GM12878 (cell line): Measurements from ENCODE around the gene CAMKK1. TPM values are rescaled to one million over a fixed set of nuclear protein-coding genes. Genes with fewer than 3 reads are reported as not detected.

Source experiments
- ATAC-seq: fragments of 200-7000 bp; cut with Tn5 transposase; 3 replicates; pipeline ENCODE4 v1.9.1; 2020; ENCODE audit warnings: mild to moderate bottlenecking, moderate library complexity
- BruUV-seq: library from RNA; stranded (reverse); fragments of 400-500 nt; replicated peaks from 2 replicates; lab custom pipeline; 2021; lab: Mats Ljungman, UMichigan
- CTCF ChIA-PET: fragments of 300-600 bp; sonication (Branson Sonifier 250); formaldehyde crosslinking; extraction: SDS; loops from one replicate; lab custom pipeline; 2021; ENCODE audit warnings: inconsistent platforms; lab: Yijun Ruan, JAX
- POLR2A ChIA-PET: fragments of 350-600 bp; formaldehyde crosslinking; extraction: SDS; loops from one replicate; lab custom pipeline; 2021; ENCODE audit warnings: inconsistent platforms; lab: Charles Lee
- RAD21 ChIA-PET: fragments of 300-600 bp; sonication (Branson Sonifier 250); formaldehyde crosslinking; loops from one replicate; lab custom pipeline; 2023; ENCODE audit warnings: antibody characterized with exemption; ENCODE audit not compliant: unreplicated experiment; lab: Charles Lee
- SMC1A ChIA-PET: fragments of 300-600 bp; sonication (Branson Sonifier 250); formaldehyde crosslinking; loops from one replicate; lab custom pipeline; 2023; ENCODE audit not compliant: unreplicated experiment, uncharacterized antibody; lab: Charles Lee
- DNase-seq: peaks from one replicate; pipeline ENCODE4 v3.0.0-alpha.2; 2011; ENCODE audit warnings: low read depth, low spot score
- FAIRE-seq: peaks from 3 replicates; lab custom pipeline; 2011; peaks lifted over from hg19 to GRCh38; lab: Jason Lieb, UNC
- H2AFZ ChIP-seq: 2 replicates; pipeline ENCODE4 v1.6.0; 2011; ENCODE audit warnings: low read depth, low read length, control low read depth; ENCODE audit not compliant: control insufficient read depth
- H3K27ac ChIP-seq: 2 replicates; pipeline ENCODE4 v1.5.1; 2011; ENCODE audit warnings: control low read depth; ENCODE audit not compliant: control insufficient read depth, insufficient read depth
- H3K27me3 ChIP-seq, 2 experiments: replicated peaks in 1 of 2; 2 replicates each; pipeline versions ENCODE4 v1.6.0 to v1.6.1; 2011; ENCODE audit warnings: low read length in 1 of 2; ENCODE audit not compliant: control insufficient read depth in 2 of 2, insufficient read depth in 2 of 2
- H3K36me3 ChIP-seq, 2 experiments: 2 replicates each; pipeline ENCODE4 v1.5.1; 2011; ENCODE audit warnings: low read length in 1 of 2; ENCODE audit not compliant: control insufficient read depth in 2 of 2, insufficient read depth in 2 of 2
- H3K4me1 ChIP-seq: 2 replicates; pipeline ENCODE4 v1.6.1; 2011; ENCODE audit warnings: mild to moderate bottlenecking, low read length, moderate library complexity, mixed read lengths; ENCODE audit not compliant: control insufficient read depth, insufficient read depth
- H3K4me2 ChIP-seq: 2 replicates; pipeline ENCODE4 v1.6.0; 2011; ENCODE audit warnings: control low read depth; ENCODE audit not compliant: control insufficient read depth, insufficient read depth
- H3K4me3 ChIP-seq: fragments of 200-600 bp; sonication (generic); 2 replicates; pipeline ENCODE4 v1.5.1; 2016
- H3K79me2 ChIP-seq: 2 replicates; pipeline ENCODE4 v1.6.0; 2011; ENCODE audit warnings: low read length; ENCODE audit not compliant: control insufficient read depth, insufficient read depth
- H3K9ac ChIP-seq: 2 replicates; pipeline ENCODE4 v1.8.0; 2011; ENCODE audit warnings: low read length, control low read depth, mixed read lengths; ENCODE audit not compliant: control insufficient read depth, insufficient read depth
- H3K9me3 ChIP-seq: replicated peaks from 3 replicates; pipeline ENCODE4 v1.5.1; 2011; ENCODE audit warnings: mild to moderate bottlenecking, low read length; ENCODE audit not compliant: control insufficient read depth, insufficient read depth
- H4K20me1 ChIP-seq: 2 replicates; pipeline ENCODE4 v1.6.0; 2011; ENCODE audit not compliant: control insufficient read depth, insufficient read depth
- ASH2L ChIP-seq: fragments of 300-600, 200-600 bp; sonication (generic); IDR thresholded peaks from 2 replicates; pipeline ENCODE4 v1.6.1; 2017; ENCODE audit warnings: low read depth, mild to moderate bottlenecking, borderline replicate concordance
- BACH1 ChIP-seq: fragments of 450-650 bp; IDR thresholded peaks from 2 replicates; pipeline ENCODE4 v1.6.1; 2017; ENCODE audit warnings: mild to moderate bottlenecking, borderline replicate concordance
- CBX5 ChIP-seq: sonication (generic); IDR thresholded peaks from 2 replicates; pipeline ENCODE4 v1.6.1; 2016; ENCODE audit warnings: low read depth, moderate library complexity, mild to moderate bottlenecking, inconsistent platforms
- HCFC1 ChIP-seq: fragments of 150-350 bp; IDR thresholded peaks from 2 replicates; pipeline ENCODE4 v1.6.1; 2014; ENCODE audit warnings: low read length
- HDAC2 ChIP-seq: fragments of 200-600 bp; sonication (generic); IDR thresholded peaks from 2 replicates; pipeline ENCODE4 v1.6.1; 2017
- KLF5 ChIP-seq: fragments of 450-650 bp; IDR thresholded peaks from 2 replicates; pipeline ENCODE4 v1.6.1; 2014; ENCODE audit warnings: mild to moderate bottlenecking; ENCODE audit not compliant: partially characterized antibody
- MAX ChIP-seq: IDR thresholded peaks from 2 replicates; pipeline ENCODE4 v1.6.1; 2012; ENCODE audit warnings: low read depth, low read length, improper control_type of control experiment
- MTA2 ChIP-seq: fragments of 450-650 bp; IDR thresholded peaks from 2 replicates; pipeline ENCODE4 v1.6.1; 2016; ENCODE audit warnings: low read depth, mild to moderate bottlenecking, moderate library complexity
- NR2F1 ChIP-seq: fragments of 450-650 bp; conservative IDR thresholded peaks from 2 replicates; pipeline ENCODE4 v1.6.1; 2017; ENCODE audit warnings: mild to moderate bottlenecking
- RBBP5 ChIP-seq: fragments of 200-600 bp; sonication (generic); conservative IDR thresholded peaks from 2 replicates; pipeline ENCODE4 v1.6.1; 2016
- RFX5 ChIP-seq: IDR thresholded peaks from 2 replicates; pipeline ENCODE4 v1.6.1; 2011; ENCODE audit warnings: low read depth, low read length, improper control_type of control experiment
- SREBF1 ChIP-seq: IDR thresholded peaks from 2 replicates; pipeline ENCODE4 v1.6.1; 2012; ENCODE audit warnings: mild to moderate bottlenecking, low read length
- ZBED1 ChIP-seq: IDR thresholded peaks from 2 replicates; pipeline ENCODE4 v1.6.1; 2016; ENCODE audit warnings: borderline replicate concordance
- ZNF24 ChIP-seq: fragments of 450-650 bp; IDR thresholded peaks from 2 replicates; pipeline ENCODE4 v1.6.1; 2017; ENCODE audit warnings: antibody characterized with exemption, mild to moderate bottlenecking
- WGBS: methylation state at CpG from one replicate; pipeline ENCODE4 v1.1.6; 2016; ENCODE audit warnings: low lambda C conversion rate; ENCODE audit not compliant: insufficient replicate concordance, insufficient coverage; ENCODE audit errors: missing lambda C conversion rate; 5-methylcytosine and 5-hydroxymethylcytosine counted together
- in situ Hi-C: fragments of 300-500 bp; cut with MboI; formaldehyde crosslinking; loops from 9 replicates; pipeline ENCODE4 v1.14.3; 2018; ENCODE audit warnings: mixed read lengths
- intact Hi-C: fragments of 100-400 bp; cut with micrococcal nuclease; formaldehyde crosslinking; loops from one replicate; pipeline ENCODE4 v1.14.2; 2022; ENCODE audit not compliant: unreplicated experiment
- polyA plus RNA-seq, 11 experiments: library from polyadenylated mRNA; depleted of rRNA in 4 of 11; unstranded in 6 of 11; stranded (reverse) in 5 of 11; fragments of >200 nt; fragmentation: Nextera tagmentation in 4 of 11; fragmentation: Illumina TruSeq in 1 of 11; extraction: Ambion mirVana in 4 of 11; extraction: Trizol in 1 of 11; gene quantifications; 1 replicate in 1 of 11; 2 replicates in 10 of 11; pipeline versions ENCODE4 v1.2.1 to v1.2.3, GENCODE V29; 2011 to 2016; ENCODE audit warnings: inconsistent platforms in 2 of 11, missing spikeins in 2 of 11, low read depth in 1 of 11
- total RNA-seq, 4 experiments: library from RNA; depleted of rRNA in 3 of 4; stranded (reverse); fragments of >200 nt in 3 of 4; fragmentation: Illumina TruSeq in 1 of 4; extraction: Trizol in 1 of 4; gene quantifications; 2 replicates each; pipeline versions ENCODE4 v1.2.1 to v1.2.3, GENCODE V29; 2013 to 2021
- TF ChIP-seq, protein P1 (sequence below): fragments of 450-650 bp; IDR thresholded peaks from 2 replicates; pipeline ENCODE4 v1.6.1; 2017; ENCODE audit warnings: borderline replicate concordance

The CAMKK1 gene
- total and polyA plus RNA-seq, 10 of the 15 experiments (the other 5 are each of a cell fraction or from before 2014, with no cell fraction given) = 0.06 to 0.84 (median 0.37) TPM

DNA sequence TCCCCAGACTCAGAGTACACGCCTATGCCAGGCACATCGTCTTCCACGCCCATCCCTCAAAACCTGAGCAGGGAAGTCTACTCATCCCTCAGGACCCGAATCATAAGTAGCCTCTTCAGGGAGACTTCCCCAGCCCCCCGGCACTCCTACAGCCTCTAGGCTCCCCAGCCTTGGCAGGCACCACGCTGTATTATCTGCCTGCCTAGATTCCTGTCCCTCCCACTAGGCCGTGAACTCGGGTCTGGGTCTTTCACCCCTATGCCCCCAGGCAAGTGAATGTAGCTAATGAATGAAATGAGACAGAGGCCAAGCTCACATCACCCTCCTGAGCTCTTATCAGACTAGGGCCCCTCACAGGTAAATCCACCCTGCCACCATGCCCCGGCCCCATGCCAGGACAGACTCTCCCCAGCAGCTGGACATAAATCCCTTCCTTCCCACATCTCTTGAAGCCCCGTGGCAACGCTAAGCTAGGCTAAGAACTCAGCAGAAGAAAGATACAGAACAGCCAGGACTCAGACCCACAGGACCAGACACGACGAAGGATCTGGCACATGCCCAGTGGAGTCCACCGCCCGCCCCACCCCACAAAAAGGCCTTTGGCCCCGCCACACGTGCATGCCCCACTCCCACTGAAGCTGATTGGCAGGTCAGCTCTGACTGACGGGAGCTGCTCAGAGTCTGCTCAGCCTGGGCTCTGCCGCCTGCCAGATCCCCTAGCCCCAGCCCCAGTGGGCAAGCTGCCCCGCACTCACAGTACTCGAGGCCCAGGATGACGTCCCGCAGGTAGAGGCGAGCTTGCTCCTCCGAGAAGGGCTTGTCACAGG, 13.0 kb downstream of the CAMKK1 start:
- H3K4me3 ChIP-seq = no peak overlapping the region
- RAD21 ChIA-PET = no interaction called here
- TF ChIP-seq ASH2L (no peak), MAX (no peak), ZBED1 (no peak), RBBP5 (no peak), SREBF1 (no peak), BACH1 (no peak), ZNF24 (no peak), MTA2 (no peak), CBX5 (no peak), HCFC1 (no peak), KLF5 (no peak), HDAC2 (no peak), NR2F1 (no peak), RFX5 (no peak)
- TF ChIP-seq, protein P1, sequence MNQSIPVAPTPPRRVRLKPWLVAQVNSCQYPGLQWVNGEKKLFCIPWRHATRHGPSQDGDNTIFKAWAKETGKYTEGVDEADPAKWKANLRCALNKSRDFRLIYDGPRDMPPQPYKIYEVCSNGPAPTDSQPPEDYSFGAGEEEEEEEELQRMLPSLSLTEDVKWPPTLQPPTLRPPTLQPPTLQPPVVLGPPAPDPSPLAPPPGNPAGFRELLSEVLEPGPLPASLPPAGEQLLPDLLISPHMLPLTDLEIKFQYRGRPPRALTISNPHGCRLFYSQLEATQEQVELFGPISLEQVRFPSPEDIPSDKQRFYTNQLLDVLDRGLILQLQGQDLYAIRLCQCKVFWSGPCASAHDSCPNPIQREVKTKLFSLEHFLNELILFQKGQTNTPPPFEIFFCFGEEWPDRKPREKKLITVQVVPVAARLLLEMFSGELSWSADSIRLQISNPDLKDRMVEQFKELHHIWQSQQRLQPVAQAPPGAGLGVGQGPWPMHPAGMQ = no peak
- TF ChIP-seq, all 136 proteins: peak for 0
- no peak for ATAC-seq
- Histone ChIP-seq H3K9me3 (no peaks in the 10 kb centered on the region), H3K27me3 (no peaks in the 10 kb centered on the region), H3K27ac (no peak overlapping the region), H3K4me2 (no peak overlapping the region), H3K4me1 (no peaks in the 10 kb centered on the region), H2AFZ (no peak overlapping the region), H3K9ac (no peak overlapping the region), H4K20me1 (no peaks in the 10 kb centered on the region), H3K36me3 (no peaks in the 10 kb centered on the region), H3K79me2 (no peaks in the 10 kb centered on the region)
- BruUV-seq = no TSS peak
- ChIA-PET CTCF (interaction anchor here (0.9 to 1.4 kb wide), 2 partner anchors 34 to 142 kb away, joined by 3 to 6 read pairs; partner anchors contain the start of gene NCBP3), POLR2A (no interaction called here), SMC1A (interaction anchor here (0.8 to 1.4 kb wide), 3 partner anchors 16 to 34 kb away, joined by 3 read pairs; no protein-coding TSS in a partner anchor)
- in situ Hi-C loops = no loop called here
- no peak for DNase-seq
- no peak for FAIRE-seq
- intact Hi-C loops = no loop called here
- 69% methylated on average over 25 of the region's 25 CpGs for WGBS
